Inferior parietal cortex (tissue), 1 donor: ENCODE data around the gene AKR1A1.

Source experiments
- DNase-seq: peaks from one replicate; pipeline ENCODE4 v3.0.0-alpha.2; 2016; ENCODE audit errors: extremely low spot score

AKR1A1 gene

GRCh38 chr1:45617618-45618017 is 67.0 kb downstream of the AKR1A1 start:
- no peak for DNase-seq

- no peak for DNase-seq
Measured at GRCh38 chr1:45619149-45619921, 68.7 kb downstream of the AKR1A1 start.
